OCI-LY1 (cell line): ENCODE measurements around the gene MYO1D.

Experiments used
- EZH2 ChIP-seq: fragments of 200-600 bp; sonication (generic), shearing (Covaris generic); IDR thresholded peaks from 2 replicates; pipeline ENCODE4 v1.8.0; 2017; ENCODE audit warnings: borderline replicate concordance, mixed run types, mild to moderate bottlenecking, antibody characterized with exemption, low read length, moderate library complexity, mixed read lengths
- TF ChIP-seq, protein P1 (sequence below): fragments of 200-600 bp; sonication (generic), shearing (Covaris generic); IDR thresholded peaks from 2 replicates; pipeline ENCODE4 v1.5.1; 2017; ENCODE audit warnings: mild to moderate bottlenecking, antibody characterized with exemption, low read length, moderate library complexity, mixed read lengths

DNA sequence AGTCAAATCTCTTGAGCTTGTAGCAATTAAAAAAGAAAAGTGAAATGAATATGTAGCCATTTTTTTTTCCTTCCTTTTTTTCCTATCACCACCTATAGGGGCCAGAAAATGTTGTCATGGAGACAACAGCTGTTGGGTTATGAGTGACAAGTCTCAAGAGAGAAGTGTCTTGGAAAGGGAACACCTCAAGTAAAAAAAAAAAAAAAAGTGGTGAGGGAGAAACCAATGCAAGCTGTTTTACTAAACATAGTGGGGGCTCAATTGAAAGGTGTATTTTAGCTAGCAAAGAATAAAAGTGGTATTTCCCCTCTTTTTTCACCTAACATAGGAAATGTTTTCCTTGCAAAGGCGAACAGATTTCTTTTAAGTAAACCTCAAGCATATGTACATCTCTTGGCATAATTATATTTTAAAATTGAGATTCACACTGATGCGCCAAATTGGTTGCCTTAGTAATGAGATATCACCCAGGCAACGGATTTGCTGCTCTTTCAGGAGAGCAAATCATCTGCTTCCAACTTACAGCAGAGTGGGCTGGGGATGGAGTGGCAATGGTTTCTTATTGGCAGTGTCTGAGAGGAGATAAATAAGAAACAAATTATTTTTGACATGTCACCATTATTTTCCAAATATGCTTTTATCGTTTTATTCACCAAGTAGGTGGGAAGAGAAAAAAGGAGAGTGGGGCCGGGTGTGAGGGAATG is 183.6 kb downstream of the MYO1D start:
- no peak for TF ChIP-seq EZH2
- TF ChIP-seq, protein P1, sequence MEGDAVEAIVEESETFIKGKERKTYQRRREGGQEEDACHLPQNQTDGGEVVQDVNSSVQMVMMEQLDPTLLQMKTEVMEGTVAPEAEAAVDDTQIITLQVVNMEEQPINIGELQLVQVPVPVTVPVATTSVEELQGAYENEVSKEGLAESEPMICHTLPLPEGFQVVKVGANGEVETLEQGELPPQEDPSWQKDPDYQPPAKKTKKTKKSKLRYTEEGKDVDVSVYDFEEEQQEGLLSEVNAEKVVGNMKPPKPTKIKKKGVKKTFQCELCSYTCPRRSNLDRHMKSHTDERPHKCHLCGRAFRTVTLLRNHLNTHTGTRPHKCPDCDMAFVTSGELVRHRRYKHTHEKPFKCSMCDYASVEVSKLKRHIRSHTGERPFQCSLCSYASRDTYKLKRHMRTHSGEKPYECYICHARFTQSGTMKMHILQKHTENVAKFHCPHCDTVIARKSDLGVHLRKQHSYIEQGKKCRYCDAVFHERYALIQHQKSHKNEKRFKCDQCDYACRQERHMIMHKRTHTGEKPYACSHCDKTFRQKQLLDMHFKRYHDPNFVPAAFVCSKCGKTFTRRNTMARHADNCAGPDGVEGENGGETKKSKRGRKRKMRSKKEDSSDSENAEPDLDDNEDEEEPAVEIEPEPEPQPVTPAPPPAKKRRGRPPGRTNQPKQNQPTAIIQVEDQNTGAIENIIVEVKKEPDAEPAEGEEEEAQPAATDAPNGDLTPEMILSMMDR = no peak
